Lower lobe of right lung (tissue), 2 donors: ENCODE results near the gene CCDC188. TPM values are rescaled to one million over a fixed set of nuclear protein-coding genes. Genes with fewer than 3 reads are reported as not detected.

Source experiments
- ATAC-seq, 2 donors: fragments of 200-7000 bp; cut with Tn5 transposase; one replicate each; pipeline ENCODE4 v1.9.1; 2020 to 2022; ENCODE audit warnings: mild to moderate bottlenecking in 2 of 2, moderate library complexity in 2 of 2
- DNase-seq: peaks from one replicate; pipeline ENCODE4 v3.0.0-alpha.2; 2020
- H3K27ac ChIP-seq: fragments of 200-600 bp; one replicate; pipeline ENCODE4 v1.8.0; 2022
- H3K27me3 ChIP-seq: fragments of 200-600 bp; one replicate; pipeline ENCODE4 v1.8.0; 2022; ENCODE audit warnings: low read depth
- H3K36me3 ChIP-seq: fragments of 200-600 bp; one replicate; pipeline ENCODE4 v1.8.0; 2022; ENCODE audit warnings: mild to moderate bottlenecking
- H3K4me1 ChIP-seq: fragments of 200-600 bp; one replicate; pipeline ENCODE4 v1.8.0; 2022
- H3K4me3 ChIP-seq: fragments of 200-600 bp; one replicate; pipeline ENCODE4 v1.8.0; 2022; ENCODE audit warnings: mild to moderate bottlenecking
- H3K9me3 ChIP-seq: fragments of 200-600 bp; one replicate; pipeline ENCODE4 v1.8.0; 2022
- CTCF ChIP-seq: fragments of 200-600 bp; IDR thresholded peaks from one replicate; pipeline ENCODE4 v1.8.0; 2022; ENCODE audit warnings: antibody characterized with exemption, mild to moderate bottlenecking
- intact Hi-C: fragments of 100-400 bp; cut with DNase I; formaldehyde crosslinking; loops from one replicate; pipeline ENCODE4 v1.11.0; 2022
- total RNA-seq: library from RNA; stranded (reverse); fragmentation: NEBNext Ultra II Directional; extraction: Animal tissue kit (Norgen Biotek cat#: 25700); gene quantifications from one replicate; pipeline ENCODE4 v1.2.1, GENCODE V29; 2021
- donor health status: DM: no; HTN: yes; CAD: no; lungs with severe emphysema.

CCDC188 gene
- total RNA-seq, 1 donor from 2014 or later: 0.77 TPM

GRCh38 chr22:20127869-20128618 lies 22.8 kb downstream of the CCDC188 start:
- Histone ChIP-seq H3K4me1 (peaks cover 14% of the 10 kb centered on the region), H3K36me3 (peaks cover 33% of the 10 kb centered on the region), H3K27ac (no peak overlapping the region), H3K4me3 (no peak overlapping the region), H3K27me3 (no peaks in the 10 kb centered on the region), H3K9me3 (no peaks in the 10 kb centered on the region)
- ATAC-seq: no peak
- DNase-seq: no peak
- intact Hi-C loops: no loop called here
- no peak for TF ChIP-seq CTCF

GRCh38 chr22:20127318-20127868 lies 23.5 kb downstream of the CCDC188 start:
- peaks cover 8% of the 10 kb centered on the region for H3K4me1 ChIP-seq
- no peak overlapping the region for H3K4me3 ChIP-seq
- intact Hi-C loops: no loop called here
- DNase-seq: no peak
- no peak overlapping the region for H3K27ac ChIP-seq
- no peaks in the 10 kb centered on the region for H3K9me3 ChIP-seq
- no peaks in the 10 kb centered on the region for H3K27me3 ChIP-seq
- ATAC-seq: no peak
- no peak for TF ChIP-seq CTCF
- H3K36me3 ChIP-seq: peaks cover 34% of the 10 kb centered on the region

- ATAC-seq (no peak), DNase-seq (no peak)
- intact Hi-C loops: no loop called here
- H3K4me3 ChIP-seq: no peak overlapping the region
- no peaks in the 10 kb centered on the region for H3K27me3 ChIP-seq
- no peaks in the 10 kb centered on the region for H3K9me3 ChIP-seq
- TF ChIP-seq CTCF: no peak
- no peak overlapping the region for H3K27ac ChIP-seq
- peaks cover 7% of the 10 kb centered on the region for H3K4me1 ChIP-seq
- H3K36me3 ChIP-seq: peaks cover 41% of the 10 kb centered on the region
These were observed 24.4 kb downstream of the CCDC188 start for GRCh38 chr22:20126284-20127029.

GRCh38 chr22:20125201-20126174 lies 25.4 kb downstream of the CCDC188 start:
- Histone ChIP-seq H3K9me3 (no peaks in the 10 kb centered on the region), H3K4me3 (no peak overlapping the region), H3K27me3 (no peaks in the 10 kb centered on the region), H3K36me3 (peaks cover 45% of the 10 kb centered on the region), H3K4me1 (peaks cover 6% of the 10 kb centered on the region), H3K27ac (no peak overlapping the region)
- intact Hi-C loops: no loop called here
- TF ChIP-seq CTCF: no peak
- ATAC-seq (no peak), DNase-seq (no peak)
